H1 (cell line): ENCODE measurements around the gene CPA4. TPM values are rescaled to one million over a fixed set of nuclear protein-coding genes. Genes with fewer than 3 reads are reported as not detected.

Source experiments
- JUN ChIP-seq: IDR thresholded peaks from 2 replicates; pipeline ENCODE4 v1.6.1; 2011; ENCODE audit warnings: low read depth, mild to moderate bottlenecking, improper control_type of control experiment, low read length
- KDM4A ChIP-seq: IDR thresholded peaks from one replicate; pipeline ENCODE4 v1.7.1; 2012; ENCODE audit warnings: low read depth, mild to moderate bottlenecking, moderate library complexity, low read length, inconsistent platforms; ENCODE audit not compliant: severe bottlenecking
- KDM5A ChIP-seq: fragments of 200-600 bp; IDR thresholded peaks from 2 replicates; pipeline ENCODE4 v1.7.1; 2012; ENCODE audit warnings: mild to moderate bottlenecking, low read length, inconsistent platforms, mixed read lengths
- NRF1 ChIP-seq: IDR thresholded peaks from 2 replicates; pipeline ENCODE4 v1.6.1; 2011; ENCODE audit warnings: mild to moderate bottlenecking, low read depth, low read length, improper control_type of control experiment
- SIX5 ChIP-seq: IDR thresholded peaks from 2 replicates; pipeline ENCODE4 v1.6.1; 2011; ENCODE audit warnings: mild to moderate bottlenecking, low read depth, low read length
- SP4 ChIP-seq: IDR thresholded peaks from 2 replicates; pipeline ENCODE4 v1.6.1; 2012; ENCODE audit warnings: low read length, inconsistent platforms
- polyA plus RNA-seq, 7 experiments: library from polyadenylated mRNA; depleted of rRNA in 3 of 7; stranded (reverse) in 5 of 7; unstranded in 2 of 7; fragments of >200 nt in 5 of 7; fragments of 200-250 nt in 2 of 7; gene quantifications; 1 replicate in 5 of 7; 2 replicates in 1 of 7; 4 replicates in 1 of 7; pipeline versions ENCODE4 v1.2.1 to v1.2.3, GENCODE V29; 2011 to 2013; ENCODE audit warnings: missing spikeins in 2 of 7, mixed read lengths in 2 of 7
- total RNA-seq: library from RNA; stranded (reverse); fragmentation: NEBNext Ultra II Directional; extraction: Animal tissue kit (Norgen Biotek cat#: 25700); gene quantifications from 2 replicates; pipeline ENCODE4 v1.2.1, GENCODE V29; 2021

The CPA4 gene
- total and polyA plus RNA-seq, 2 of the 8 experiments (the other 6 are each of a cell fraction or from before 2014, with no cell fraction given), result 0.03 TPM; not detected in 1

- TF ChIP-seq KDM5A (no peak), NRF1 (no peak), KDM4A (no peak), SIX5 (no peak), JUN (no peak), SP4 (no peak)
Observed at GRCh38 chr7:130367088-130367755, 74.3 kb downstream of the CPA4 start (continued).
